CD4-positive, CD25-positive, alpha-beta regulatory T cell (primary cell): ENCODE measurements around the gene RHOXF1. TPM values are rescaled to one million over a fixed set of nuclear protein-coding genes. Genes with fewer than 3 reads are reported as not detected.
"Not testable (repeated sequence)": the region's sequence is repeated elsewhere in the genome, so short reads cannot be mapped to it uniquely, and the experiment has no call there.

ENCODE experiments used
- ATAC-seq, 2 donors: fragments of 150-1000 bp; cut with Tn5 transposase; one replicate each; pipeline ENCODE4 v1.10.0; 2021; ENCODE audit warnings: low read depth in 2 of 2, moderate number of reproducible peaks in 2 of 2, moderate library complexity in 1 of 2
- DNase-seq, 3 donors: peaks; one replicate each; pipeline versions ENCODE4 v3.0.0 to v3.0.0-alpha.2; 2012 to 2022; ENCODE audit warnings: mixed read lengths in 1 of 3
- H3K27ac ChIP-seq: one replicate; pipeline ENCODE4 v1.7.0; 2013; ENCODE audit warnings: mild to moderate bottlenecking, low read length; ENCODE audit not compliant: insufficient read depth, poor library complexity, severe bottlenecking
- H3K27me3 ChIP-seq: one replicate; pipeline ENCODE4 v1.7.0; 2013; ENCODE audit warnings: low read length; ENCODE audit not compliant: control insufficient read depth, insufficient read depth
- H3K36me3 ChIP-seq: one replicate; pipeline ENCODE4 v1.7.0; 2013; ENCODE audit warnings: mild to moderate bottlenecking, low read length, moderate library complexity; ENCODE audit not compliant: control insufficient read depth, insufficient read depth
- H3K4me1 ChIP-seq: 2 replicates; pipeline ENCODE4 v1.7.0; 2013; ENCODE audit warnings: mild to moderate bottlenecking, low read length; ENCODE audit not compliant: insufficient read depth, control insufficient read depth, poor library complexity, severe bottlenecking
- H3K4me3 ChIP-seq: one replicate; pipeline ENCODE4 v1.7.0; 2013; ENCODE audit warnings: low read depth, mild to moderate bottlenecking, low read length, moderate library complexity
- H3K9me3 ChIP-seq, 2 experiments: 1 replicate in 1 of 2; 2 replicates in 1 of 2; pipeline ENCODE4 v1.7.0; 2013; ENCODE audit warnings: low read length in 2 of 2, mild to moderate bottlenecking in 1 of 2, moderate library complexity in 1 of 2; ENCODE audit not compliant: control insufficient read depth in 2 of 2
- H3K27ac Mint-ChIP-seq, 3 donors: one replicate each; pipeline ENCODE4 v1.8.0; 2020 to 2022; ENCODE audit warnings: mild to moderate bottlenecking in 3 of 3, mixed read lengths in 3 of 3, moderate library complexity in 2 of 3
- H3K27me3 Mint-ChIP-seq: one replicate; pipeline ENCODE4 v1.8.0; 2022; ENCODE audit warnings: mild to moderate bottlenecking, mixed read lengths
- H3K36me3 Mint-ChIP-seq: one replicate; pipeline ENCODE4 v1.8.0; 2020; ENCODE audit warnings: mixed read lengths
- H3K4me1 Mint-ChIP-seq, 4 donors: one replicate each; pipeline ENCODE4 v1.8.0; 2020 to 2022; ENCODE audit warnings: mixed read lengths in 4 of 4, mild to moderate bottlenecking in 1 of 4
- H3K4me3 Mint-ChIP-seq, 4 donors: one replicate each; pipeline ENCODE4 v1.8.0; 2020 to 2022; ENCODE audit warnings: mild to moderate bottlenecking in 4 of 4, mixed read lengths in 4 of 4, moderate library complexity in 3 of 4
- H3K9me3 Mint-ChIP-seq, 7 donors: one replicate each; pipeline ENCODE4 v1.8.0; 2020 to 2022; ENCODE audit warnings: mixed read lengths in 7 of 7, mild to moderate bottlenecking in 3 of 7, moderate library complexity in 2 of 7
- polyA plus RNA-seq, 4 donors: library from polyadenylated mRNA; unstranded; fragments of 300-500 nt; fragmentation: Illumina TruSeq; gene quantifications; one replicate each; pipeline ENCODE4 v1.2.3, GENCODE V29; 2021
- total RNA-seq: library from RNA; stranded (reverse); gene quantifications from one replicate; pipeline ENCODE4 v1.2.3, GENCODE V29; 2022

RHOXF1 gene
- total and polyA plus RNA-seq, 5 donors from 2014 or later = 1.8 to 4.7 (median 2.8) TPM; not detected in 1

- Histone ChIP-seq H3K4me1 (no peaks in the 10 kb centered on the region), H3K36me3 (no peaks in the 10 kb centered on the region), H3K4me3 (no peak overlapping the region), H3K27ac (no peak overlapping the region), H3K27me3 (no peaks in the 10 kb centered on the region), H3K9me3 (no peaks in the 10 kb centered on the region)
- no peaks in the 10 kb centered on the region for H3K36me3 Mint-ChIP-seq
- peaks cover 0 to 1% (median 0%) of the 10 kb centered on the region in 7 donors for H3K9me3 Mint-ChIP-seq
- ATAC-seq (no peak), DNase-seq (no peak)
- no peaks in the 10 kb centered on the region for H3K4me1 Mint-ChIP-seq
- no peak overlapping the region for H3K4me3 Mint-ChIP-seq
- no peaks in the 10 kb centered on the region for H3K27me3 Mint-ChIP-seq
- H3K27ac Mint-ChIP-seq = no peak overlapping the region
Measured at GRCh38 chrX:120120223-120120622, 4.5 kb upstream of the RHOXF1 start.

GRCh38 chrX:120111611-120112010, 4.1 kb downstream of the RHOXF1 start:
- H3K27me3 ChIP-seq = no peaks in the 10 kb centered on the region
- Mint-ChIP-seq H3K27me3 (peaks cover 4% of the 10 kb centered on the region), H3K4me3 (no peak overlapping the region), H3K36me3 (peaks cover 3% of the 10 kb centered on the region), H3K27ac (no peak overlapping the region), H3K9me3 (no peaks in the 10 kb centered on the region), H3K4me1 (no peaks in the 10 kb centered on the region)
- H3K4me3 ChIP-seq = no peak overlapping the region
- DNase-seq (no peak), ATAC-seq (no peak)
- no peaks in the 10 kb centered on the region for H3K4me1 ChIP-seq
- H3K27ac ChIP-seq = no peak overlapping the region
- no peaks in the 10 kb centered on the region for H3K9me3 ChIP-seq
- H3K36me3 ChIP-seq = no peaks in the 10 kb centered on the region

- Mint-ChIP-seq H3K4me3 (no peak overlapping the region), H3K4me1 (no peaks in the 10 kb centered on the region), H3K27ac (no peak overlapping the region), H3K9me3 (peaks cover 0 to 2% (median 0%) of the 10 kb centered on the region in 7 donors), H3K27me3 (no peaks in the 10 kb centered on the region), H3K36me3 (peaks cover 2% of the 10 kb centered on the region)
- no peaks in the 10 kb centered on the region for H3K36me3 ChIP-seq
- DNase-seq (no peak), ATAC-seq (no peak)
- no peaks in the 10 kb centered on the region for H3K27me3 ChIP-seq
- H3K27ac ChIP-seq = no peak overlapping the region
- H3K9me3 ChIP-seq = no peaks in the 10 kb centered on the region
- no peaks in the 10 kb centered on the region for H3K4me1 ChIP-seq
- H3K4me3 ChIP-seq = no peak overlapping the region
Measured at GRCh38 chrX:120109378-120109777, 6.3 kb downstream of the RHOXF1 start.

DNA sequence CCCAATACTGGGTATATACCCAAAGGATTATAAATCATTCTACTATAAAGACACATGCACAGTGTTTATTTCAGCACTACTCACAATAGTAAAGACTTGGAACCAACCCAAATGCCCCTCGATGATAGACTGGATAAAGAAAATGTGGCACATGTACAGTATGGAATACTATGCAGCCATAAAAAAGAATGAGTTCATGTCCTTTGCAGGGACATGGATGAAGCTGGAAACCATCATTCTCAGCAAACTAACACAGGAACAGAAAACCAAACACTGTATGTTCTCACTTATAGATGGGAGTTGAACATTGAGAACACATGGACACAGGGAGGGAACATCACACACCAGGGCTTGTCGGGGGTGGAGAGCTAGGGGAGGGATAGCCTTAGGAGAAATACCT, 11.0 kb downstream of the RHOXF1 start:
- not testable (repeated sequence) for H3K27me3 ChIP-seq, ATAC-seq, H3K4me1 Mint-ChIP-seq, H3K4me3 ChIP-seq, H3K4me3 Mint-ChIP-seq, H3K27ac Mint-ChIP-seq, H3K27me3 Mint-ChIP-seq, H3K36me3 ChIP-seq, H3K27ac ChIP-seq, DNase-seq, H3K36me3 Mint-ChIP-seq, H3K4me1 ChIP-seq
- peaks cover 10 to 20% of the 10 kb centered on the region in 2 experiments for H3K9me3 ChIP-seq
- peaks cover 0 to 11% (median 0%) of the 10 kb centered on the region in 7 donors for H3K9me3 Mint-ChIP-seq

GRCh38 chrX:120101057-120101456, 14.7 kb downstream of the RHOXF1 start:
- H3K36me3 ChIP-seq, H3K27me3 ChIP-seq, ATAC-seq, H3K27ac Mint-ChIP-seq, H3K36me3 Mint-ChIP-seq, H3K27me3 Mint-ChIP-seq, DNase-seq, H3K4me1 Mint-ChIP-seq, H3K4me1 ChIP-seq, H3K27ac ChIP-seq, H3K4me3 Mint-ChIP-seq, H3K4me3 ChIP-seq: not testable (repeated sequence)
- peaks cover 0 to 11% (median 0%) of the 10 kb centered on the region in 7 donors for H3K9me3 Mint-ChIP-seq
- peaks cover 10 to 20% of the 10 kb centered on the region in 2 experiments for H3K9me3 ChIP-seq

DNA sequence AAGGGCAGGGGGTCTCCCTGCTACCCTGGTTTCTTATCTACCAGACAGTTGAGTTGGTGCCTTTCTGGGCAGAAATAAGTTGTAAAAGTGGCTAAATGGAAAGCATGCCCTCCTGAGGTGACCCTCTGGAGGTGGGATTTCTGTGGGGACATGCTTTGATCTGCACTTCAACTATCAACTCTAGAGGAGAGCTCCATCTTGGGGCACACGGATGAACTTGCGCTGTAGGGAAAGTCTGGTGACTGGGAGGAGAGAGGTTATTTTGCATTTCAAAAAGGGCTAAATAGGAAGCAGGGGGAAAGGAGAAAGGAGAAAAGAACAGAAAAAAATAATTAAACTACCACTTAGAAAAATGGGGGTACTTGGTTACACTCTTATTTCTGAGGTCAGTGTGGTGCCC, 25.5 kb downstream of the RHOXF1 start:
- H3K27me3 ChIP-seq = no peaks in the 10 kb centered on the region
- H3K4me3 ChIP-seq = no peak overlapping the region
- DNase-seq (no peak), ATAC-seq (no peak)
- H3K9me3 ChIP-seq = no peaks in the 10 kb centered on the region
- Mint-ChIP-seq H3K4me3 (no peak overlapping the region), H3K9me3 (no peaks in the 10 kb centered on the region), H3K27ac (no peak overlapping the region), H3K36me3 (no peaks in the 10 kb centered on the region), H3K27me3 (no peaks in the 10 kb centered on the region), H3K4me1 (no peaks in the 10 kb centered on the region)
- H3K27ac ChIP-seq = no peak overlapping the region
- H3K36me3 ChIP-seq = no peaks in the 10 kb centered on the region
- no peaks in the 10 kb centered on the region for H3K4me1 ChIP-seq

GRCh38 chrX:120087289-120088017, 28.3 kb downstream of the RHOXF1 start:
- no peak for ATAC-seq
- Histone ChIP-seq H3K9me3 (no peaks in the 10 kb centered on the region), H3K4me1 (no peaks in the 10 kb centered on the region), H3K4me3 (no peak overlapping the region), H3K27me3 (no peaks in the 10 kb centered on the region), H3K36me3 (no peaks in the 10 kb centered on the region), H3K27ac (no peak overlapping the region)
- DNase-seq = no peak
- no peaks in the 10 kb centered on the region for H3K36me3 Mint-ChIP-seq
- H3K4me3 Mint-ChIP-seq = no peak overlapping the region
- no peaks in the 10 kb centered on the region for H3K4me1 Mint-ChIP-seq
- H3K27ac Mint-ChIP-seq = no peak overlapping the region
- no peaks in the 10 kb centered on the region for H3K27me3 Mint-ChIP-seq
- no peaks in the 10 kb centered on the region for H3K9me3 Mint-ChIP-seq

DNA sequence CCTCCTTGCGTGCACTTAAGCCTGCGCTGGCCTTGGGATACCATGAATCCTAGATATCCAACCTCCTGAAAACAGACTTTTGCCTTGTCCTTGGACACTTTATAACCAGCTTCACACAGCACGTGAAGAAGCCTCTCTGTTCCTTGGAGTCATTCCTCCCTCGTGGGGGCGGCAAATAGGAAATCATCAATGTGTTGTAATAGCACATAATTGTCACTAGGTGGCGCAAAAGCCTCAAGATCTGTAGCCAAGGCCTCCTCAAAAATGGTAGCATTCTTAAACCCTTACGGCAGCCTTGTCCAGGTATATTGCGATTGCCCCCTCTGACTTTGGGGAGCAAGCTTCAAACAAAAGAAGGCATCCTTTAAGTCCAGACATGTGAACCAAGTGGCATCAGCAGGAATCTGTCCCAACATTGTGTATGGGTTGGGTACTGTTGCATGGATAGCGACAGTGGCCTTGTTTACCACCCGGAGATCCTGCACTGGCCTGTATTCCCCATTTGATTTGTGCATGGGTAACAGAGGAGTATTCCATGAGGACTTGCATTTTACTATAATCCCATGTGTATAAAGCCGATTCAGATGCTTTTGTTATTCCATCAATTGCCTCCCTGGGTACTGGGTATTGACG, 30.0 kb downstream of the RHOXF1 start:
- not testable (repeated sequence) for H3K27me3 Mint-ChIP-seq, H3K27ac Mint-ChIP-seq, H3K36me3 ChIP-seq, H3K27me3 ChIP-seq, ATAC-seq, H3K4me3 ChIP-seq, H3K9me3 ChIP-seq, H3K4me3 Mint-ChIP-seq, H3K4me1 ChIP-seq, H3K4me1 Mint-ChIP-seq, H3K9me3 Mint-ChIP-seq, H3K36me3 Mint-ChIP-seq, H3K27ac ChIP-seq, DNase-seq
